HL-60 (cell line): ENCODE results near the gene KCNH2.

Experiments used
- DNase-seq, 2 experiments: peaks; one replicate each; pipeline ENCODE4 v3.0.0-alpha.2; 2010 to 2020; ENCODE audit warnings: low read depth in 1 of 2, low spot score in 1 of 2
- H3K27ac ChIP-seq: fragments of 250-450 bp; sonication (Bioruptor Pico); replicated peaks from 2 replicates; pipeline ENCODE4 v1.5.1; 2020; ENCODE audit warnings: mild to moderate bottlenecking, moderate library complexity
- H3K27me3 ChIP-seq: fragments of 250-450 bp; sonication (Bioruptor Pico); 2 replicates; pipeline ENCODE4 v1.5.1; 2021; ENCODE audit warnings: mild to moderate bottlenecking, moderate library complexity; ENCODE audit not compliant: insufficient read depth, poor library complexity, severe bottlenecking
- H3K4me3 ChIP-seq: replicated peaks from 2 replicates; pipeline ENCODE4 v1.5.1; 2011; ENCODE audit warnings: mild to moderate bottlenecking, control low read depth, low read length; ENCODE audit not compliant: insufficient read depth
- CTCF ChIP-seq: IDR thresholded peaks from one replicate; pipeline ENCODE4 v1.5.1; 2011; ENCODE audit warnings: low read length, control low read depth, inconsistent platforms; ENCODE audit not compliant: insufficient read depth
- GABPA ChIP-seq: IDR thresholded peaks from 2 replicates; pipeline ENCODE4 v1.6.1; 2012; ENCODE audit warnings: low read depth
- POLR2AphosphoS5 ChIP-seq: IDR thresholded peaks from 2 replicates; pipeline ENCODE4 v1.6.1; 2012; ENCODE audit warnings: low read depth
- REST ChIP-seq: IDR thresholded peaks from 2 replicates; pipeline ENCODE4 v1.6.1; 2012; ENCODE audit warnings: low read depth; ENCODE audit not compliant: insufficient replicate concordance
- SPI1 ChIP-seq: IDR thresholded peaks from 2 replicates; pipeline ENCODE4 v1.6.1; 2012; ENCODE audit warnings: low read depth, mild to moderate bottlenecking, borderline replicate concordance

KCNH2 gene

GRCh38 chr7:150949564-150949963, 28.6 kb downstream of the KCNH2 start:
- Histone ChIP-seq H3K4me3 (no peak overlapping the region), H3K27me3 (no peaks in the 10 kb centered on the region), H3K27ac (no peak overlapping the region)
- TF ChIP-seq REST (no peak), SPI1 (no peak), POLR2AphosphoS5 (no peak), CTCF (no peak), GABPA (no peak)
- DNase-seq: no peak

- TF ChIP-seq SPI1: no peak
- TF ChIP-seq GABPA: no peak
- TF ChIP-seq CTCF: no peak
- no peak for TF ChIP-seq REST
- TF ChIP-seq POLR2AphosphoS5: no peak
- Histone ChIP-seq H3K27ac (no peak overlapping the region), H3K27me3 (no peaks in the 10 kb centered on the region), H3K4me3 (no peak overlapping the region)
- DNase-seq: no peak
These were observed 29.3 kb downstream of the KCNH2 start for GRCh38 chr7:150948791-150949251.

GRCh38 chr7:150947761-150948651, 30.1 kb downstream of the KCNH2 start:
- no peak overlapping the region for H3K27ac ChIP-seq
- DNase-seq: no peak
- no peak for TF ChIP-seq SPI1
- no peak for TF ChIP-seq POLR2AphosphoS5
- TF ChIP-seq REST: no peak
- TF ChIP-seq GABPA: no peak
- no peak for TF ChIP-seq CTCF
- H3K4me3 ChIP-seq: no peak overlapping the region
- H3K27me3 ChIP-seq: no peaks in the 10 kb centered on the region
